ENCODE measurements around the gene ANKIB1.
"Not testable (repeated sequence)": the region's sequence is repeated elsewhere in the genome, so short reads cannot be mapped to it uniquely, and the experiment has no call there.

Gene ANKIB1

GRCh38 chr7:92412745-92413144, 167.0 kb downstream of the ANKIB1 start:
- no peak for DNase-seq

- DNase-seq: no peak
Measured at GRCh38 chr7:92413550-92413949, 167.8 kb downstream of the ANKIB1 start.

GRCh38 chr7:92415225-92415624, 169.5 kb downstream of the ANKIB1 start:
- DNase-seq: no peak

DNA sequence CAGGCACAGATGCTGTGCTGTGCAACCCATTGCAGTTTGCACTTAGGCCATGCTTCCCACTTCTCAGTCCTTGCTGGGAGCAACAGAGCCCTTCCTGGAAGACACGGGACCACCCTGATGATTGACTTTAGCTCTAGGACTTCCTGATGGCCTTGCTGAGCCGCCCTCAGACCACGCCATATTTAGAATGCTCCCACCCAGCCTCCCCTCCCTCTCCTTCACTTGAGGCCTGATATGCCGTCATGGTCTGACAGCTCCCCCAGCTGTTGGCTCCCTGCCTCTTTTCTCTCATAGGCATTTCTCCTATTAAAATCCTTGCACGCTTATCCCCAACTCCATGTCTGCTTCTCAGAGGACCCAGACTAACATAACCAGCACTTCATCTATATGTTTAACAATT, 172.1 kb downstream of the ANKIB1 start:
- no peak for DNase-seq

DNA sequence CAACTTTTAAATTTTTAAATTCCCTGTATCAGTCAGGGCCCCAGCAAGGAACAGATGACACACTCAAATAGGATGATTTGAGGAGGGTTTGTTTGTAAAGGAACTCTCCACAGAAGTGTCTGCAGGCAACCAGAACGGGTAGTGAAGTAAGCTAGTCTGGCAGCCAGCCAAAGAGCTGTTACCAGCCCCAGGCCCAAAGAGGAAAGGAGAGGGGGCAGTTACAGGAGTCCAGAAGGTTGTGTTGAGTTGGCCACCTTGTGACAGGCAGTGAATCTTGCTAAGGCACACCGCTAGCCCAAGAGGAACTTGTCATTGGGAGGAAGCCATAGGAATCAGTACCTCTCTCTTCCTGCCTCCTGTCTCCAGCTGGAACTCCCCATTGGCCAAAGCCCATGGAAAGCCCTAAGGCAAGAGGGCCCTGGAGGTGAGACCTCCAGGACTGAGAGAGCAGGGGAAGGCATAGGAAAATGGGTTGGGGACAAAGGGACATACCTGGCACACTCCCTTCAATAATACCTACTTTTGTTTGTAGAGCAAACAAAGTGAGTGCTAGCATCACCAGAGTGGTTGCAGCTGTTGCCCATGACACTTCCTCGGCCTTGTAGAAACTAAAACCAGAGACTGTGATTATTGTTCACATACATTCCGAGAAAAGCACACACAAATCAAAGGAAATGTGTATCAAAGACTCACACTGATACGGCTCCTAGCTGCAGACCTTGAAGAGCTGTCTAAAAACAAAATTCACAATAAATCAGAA, 176.1 kb downstream of the ANKIB1 start:
- peak; percentile 78 to 93 (median 91) for DNase-seq

DNA sequence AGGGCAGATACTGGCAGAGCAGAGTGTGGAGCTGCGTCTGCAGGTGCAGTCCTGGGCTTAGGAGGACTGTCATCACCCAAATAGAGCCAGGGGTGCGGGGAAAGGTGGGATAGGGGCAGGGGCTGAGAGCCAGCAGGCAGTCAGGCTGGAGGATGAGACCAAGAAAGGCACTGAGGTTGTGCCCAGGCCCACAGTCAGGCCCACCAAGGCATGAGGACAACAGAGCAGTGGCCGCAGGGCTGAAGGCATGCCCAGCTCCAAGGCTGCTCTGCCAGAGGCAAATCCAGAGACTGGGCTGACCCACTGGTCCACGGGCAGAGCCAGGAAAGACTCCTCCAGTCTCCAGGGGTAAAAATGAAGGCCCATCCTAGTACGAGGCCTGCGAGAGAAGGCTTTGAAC, 177.2 kb downstream of the ANKIB1 start:
- no peak for DNase-seq

GRCh38 chr7:92423710-92424131, 177.9 kb downstream of the ANKIB1 start:
- DNase-seq: no peak

DNA sequence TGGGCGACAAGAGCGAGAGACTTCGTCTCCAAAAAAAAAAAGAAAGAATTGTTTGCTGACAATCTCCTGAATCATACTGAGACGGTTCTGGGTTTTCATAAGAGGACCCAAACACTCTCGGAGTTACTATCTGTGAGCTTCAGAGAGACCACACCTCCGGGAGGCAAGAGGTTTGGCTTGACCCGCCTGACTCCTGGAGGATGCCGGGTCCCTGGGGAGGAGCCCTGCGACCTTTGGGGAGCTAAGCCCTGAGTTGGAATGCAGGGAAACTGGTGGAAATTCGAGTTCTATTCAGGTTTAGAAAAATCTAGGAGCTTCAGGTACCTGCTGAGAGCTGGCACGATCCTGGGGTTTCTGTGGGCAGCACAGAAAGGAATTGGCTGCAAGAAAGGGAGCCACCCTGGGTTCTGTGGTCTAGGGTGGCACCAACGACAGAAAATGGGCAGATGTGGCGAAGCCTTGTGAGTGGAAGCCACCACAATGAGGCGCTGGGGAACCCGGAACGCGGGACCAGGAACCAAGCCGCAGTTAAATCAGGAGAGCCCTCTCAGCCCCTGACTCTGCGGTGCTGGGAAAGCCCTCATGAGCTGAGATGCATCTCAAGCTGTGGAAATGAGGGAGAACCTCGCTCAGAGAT, 179.7 kb downstream of the ANKIB1 start:
- DNase-seq: peak in 1 of 3 experiments; percentile 26

GRCh38 chr7:92427193-92427592, 181.4 kb downstream of the ANKIB1 start:
- no peak for DNase-seq

DNA sequence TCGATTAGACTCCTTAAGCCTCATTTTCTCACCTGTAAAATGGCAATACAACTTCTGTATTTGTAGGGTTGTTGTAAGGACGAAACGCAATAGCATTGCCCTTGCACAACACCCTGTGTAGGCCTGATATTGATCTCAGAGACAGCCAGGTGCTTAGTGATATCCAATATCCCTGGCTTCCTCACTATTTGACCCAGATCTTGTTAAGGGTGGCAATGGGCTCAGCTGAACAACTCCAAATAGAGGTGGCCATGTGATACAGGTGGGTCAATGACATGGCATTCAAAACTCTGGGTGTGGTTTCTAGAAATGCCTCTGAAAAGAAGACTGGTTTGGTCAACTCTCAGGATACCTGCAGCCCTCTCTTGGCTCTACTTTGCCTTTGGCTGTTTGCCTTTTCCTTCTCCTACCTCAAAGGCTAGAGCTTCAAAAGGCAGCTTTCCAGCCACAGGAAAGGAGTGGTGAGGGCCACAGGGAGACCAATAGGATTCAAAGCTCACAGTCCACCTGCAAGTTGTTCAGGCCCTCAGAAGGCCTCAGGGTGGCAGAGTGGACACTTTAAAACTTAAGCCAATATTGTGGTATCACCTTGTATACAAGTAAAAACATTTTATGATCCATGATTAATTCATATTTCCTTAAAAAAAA, 186.6 kb downstream of the ANKIB1 start:
- DNase-seq: no peak

DNA sequence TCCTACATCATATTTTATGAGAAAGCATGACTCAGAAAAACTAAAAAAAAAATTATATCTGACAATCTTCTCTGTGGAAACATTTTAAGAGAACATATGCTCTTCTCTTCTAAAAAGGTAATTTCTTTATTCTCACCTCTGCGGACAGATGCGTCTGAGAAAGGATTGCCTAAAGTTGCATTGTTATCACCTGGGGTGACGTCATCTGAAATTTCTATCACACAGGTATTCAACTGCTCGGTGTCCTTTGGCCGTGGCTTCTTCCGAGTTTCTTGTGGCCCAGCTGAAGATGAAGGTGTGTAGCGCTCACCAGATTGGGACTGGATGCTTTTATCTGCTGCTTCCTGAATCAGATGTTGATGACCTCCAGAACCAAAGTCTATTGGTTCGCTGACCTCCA, 187.2 kb downstream of the ANKIB1 start:
- DNase-seq: no peak

GRCh38 chr7:92435542-92435941, 189.8 kb downstream of the ANKIB1 start:
- DNase-seq: no peak

- no peak for DNase-seq
Measured at GRCh38 chr7:92436612-92437445, 191.1 kb downstream of the ANKIB1 start.

- no peak for DNase-seq
Measured at GRCh38 chr7:92437956-92438491, 192.2 kb downstream of the ANKIB1 start.

DNA sequence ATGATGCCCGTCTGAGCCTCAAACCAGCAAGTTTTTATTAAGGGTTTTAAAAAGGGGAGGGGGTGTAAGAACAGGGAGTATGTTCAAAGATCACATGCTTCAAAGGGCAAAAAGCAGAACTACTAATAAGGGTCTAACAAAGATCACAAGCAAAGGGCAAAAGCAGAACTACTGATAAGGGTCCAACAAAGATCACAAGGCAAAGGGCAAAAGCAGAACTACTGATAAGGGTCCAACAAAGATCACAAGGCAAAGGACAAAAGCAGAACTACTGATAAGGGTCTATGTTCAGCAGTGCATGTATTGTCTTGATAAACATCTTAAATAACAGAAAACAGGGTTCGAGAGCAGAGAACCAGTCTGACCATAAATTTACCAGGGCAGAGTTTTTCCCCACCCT, 196.9 kb downstream of the ANKIB1 start:
- not testable (repeated sequence) for DNase-seq

GRCh38 chr7:92446869-92447344, 201.1 kb downstream of the ANKIB1 start:
- DNase-seq: no peak

DNA sequence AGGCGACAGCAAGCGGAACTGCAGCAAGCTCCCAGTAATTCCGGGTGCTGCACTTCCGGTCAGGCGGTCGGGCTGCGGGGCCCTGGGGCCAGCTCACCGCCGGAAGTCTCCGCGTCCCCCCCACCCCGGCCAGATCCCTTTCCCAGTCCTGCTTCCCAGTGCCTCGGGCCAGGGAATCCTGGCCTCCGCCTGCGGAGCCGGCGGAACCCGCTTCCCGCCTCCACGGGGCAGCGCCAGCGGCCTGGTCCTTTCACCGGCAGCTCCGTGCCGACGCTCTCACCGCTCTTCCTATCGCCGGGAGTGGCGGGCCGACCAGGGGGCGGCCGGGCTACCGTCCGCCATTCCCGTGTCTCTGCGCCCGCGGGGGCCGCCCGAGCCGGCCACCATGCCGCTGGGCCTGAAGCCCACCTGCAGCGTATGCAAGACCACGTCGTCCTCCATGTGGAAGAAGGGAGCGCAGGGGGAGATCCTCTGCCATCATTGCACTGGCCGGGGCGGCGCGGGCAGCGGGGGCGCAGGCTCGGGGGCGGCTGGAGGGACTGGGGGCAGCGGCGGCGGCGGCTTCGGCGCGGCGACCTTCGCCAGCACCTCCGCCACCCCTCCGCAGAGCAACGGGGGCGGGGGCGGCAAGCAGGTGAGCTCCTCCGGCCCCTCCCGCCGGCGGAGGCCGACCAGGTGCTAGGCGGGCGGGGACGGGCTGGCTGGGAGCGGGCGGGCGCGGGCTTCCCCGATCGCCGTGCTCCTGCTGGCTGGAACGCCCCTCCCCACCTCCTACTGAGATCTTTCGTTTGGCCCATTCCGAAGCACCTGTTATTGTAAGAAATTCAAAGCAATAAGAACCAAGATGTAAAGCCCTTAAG, 201.8 kb downstream of the ANKIB1 start, which contains the start of gene GATAD1:
GATAD1 (plus strand) TSS at position 138 of the 860 bp plus-strand sequence; CDS start at position 386, 248 bp downstream.
- peak; percentile 95 to 98 (median 96) for DNase-seq

GRCh38 chr7:92448205-92448747, 202.5 kb downstream of the ANKIB1 start:
- peak; percentile 53 to 92 (median 86) for DNase-seq
